ENCODE measurements around the gene GP2. TPM values are rescaled to one million over a fixed set of nuclear protein-coding genes. Genes with fewer than 3 reads are reported as not detected.

GP2 gene
- polyA plus RNA-seq, 1 donor (not counting 4 experiments of a cell fraction or from before 2014, with no cell fraction given), result not detected

DNA sequence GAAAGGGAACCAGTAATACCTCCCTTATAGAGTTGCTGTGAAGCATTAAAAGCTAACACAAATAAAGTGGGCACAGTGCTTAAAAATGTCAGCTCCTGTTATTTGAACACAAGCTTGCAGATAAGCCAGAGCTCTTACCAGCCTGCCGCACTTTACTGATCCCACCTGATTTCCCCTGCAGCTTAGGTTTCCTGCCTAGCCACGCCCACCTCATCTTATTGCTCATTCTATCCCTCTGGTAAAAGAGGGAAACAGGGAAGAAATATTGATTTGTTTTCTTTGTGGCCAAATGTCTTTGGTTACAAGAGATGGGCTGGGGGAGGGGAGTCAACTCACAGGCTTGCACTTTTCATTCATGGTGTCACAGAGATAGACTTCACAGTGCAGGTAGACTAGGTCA lies 9.6 kb upstream of the GP2 start:
- Histone ChIP-seq H3K27ac (ENCODE audit: control insufficient read depth, insufficient read depth, low read length) (no peak overlapping the region), H3K9ac (ENCODE audit: control insufficient read depth, extremely low read depth, insufficient read depth, low read length) (no peak overlapping the region), H3K36me3 (ENCODE audit: control insufficient read depth in 2 of 2, extremely low read depth in 1 of 2, insufficient read depth in 2 of 2, low read length in 2 of 2) (no peaks in the 10 kb centered on the region), H3K9me3 (ENCODE audit: control insufficient read depth, low read depth, low read length) (no peaks in the 10 kb centered on the region), H3K27me3 (ENCODE audit: control insufficient read depth, extremely low read depth, insufficient read depth, low read length) (no peaks in the 10 kb centered on the region), H3K4me3 (ENCODE audit: control insufficient read depth in 2 of 3, extremely low read depth in 1 of 3, insufficient read depth in 2 of 3, low read depth in 1 of 3, low read length in 3 of 3) (no peak overlapping the region), H3K4me2 (ENCODE audit: control insufficient read depth, extremely low read depth, insufficient read depth, low read depth, low read length) (no peak overlapping the region), H3K4me1 (ENCODE audit: control insufficient read depth, extremely low read depth, insufficient read depth, low read length) (no peaks in the 10 kb centered on the region), H2AFZ (ENCODE audit: control insufficient read depth, low read length) (no peak overlapping the region), H4K20me1 (ENCODE audit: control insufficient read depth, extremely low read depth, insufficient read depth, low read length) (no peaks in the 10 kb centered on the region), H3K79me2 (ENCODE audit: control insufficient read depth, insufficient read depth, low read length) (no peaks in the 10 kb centered on the region), H3K9me1 (ENCODE audit: control insufficient read depth, extremely low read depth, insufficient read depth, low read length) (no peaks in the 10 kb centered on the region)
- TF ChIP-seq CTCF (optimal IDR thresholded peaks at IDR 0.05 in 1 of 3, IDR thresholded peaks at IDR 0.05 in 1 of 3, conservative IDR thresholded peaks at IDR 0.05 in 1 of 3; ENCODE audit: extremely low read depth in 1 of 3, insufficient read depth in 2 of 3, low read length in 3 of 3), result no peak
- no peak for TF ChIP-seq EZH2 (IDR thresholded peaks at IDR 0.05; ENCODE audit: low read length)
- no peak for FAIRE-seq
- dilution Hi-C loops (cut with MboI; ENCODE audit: extremely low pct_ligation_motif_present, low sequenced_read_pairs), result no loop called here
- no peak for DNase-seq (ENCODE audit: low read depth, low spot score)

GRCh38 chr16:20334396-20334795 lies 7.1 kb upstream of the GP2 start:
- no peaks in the 10 kb centered on the region for H3K36me3 ChIP-seq (ENCODE audit: control insufficient read depth in 2 of 2, extremely low read depth in 1 of 2, insufficient read depth in 2 of 2, low read length in 2 of 2)
- no peaks in the 10 kb centered on the region for H3K79me2 ChIP-seq (ENCODE audit: control insufficient read depth, insufficient read depth, low read length)
- no peak overlapping the region for H2AFZ ChIP-seq (ENCODE audit: control insufficient read depth, low read length)
- DNase-seq (ENCODE audit: low read depth, low spot score), result no peak
- FAIRE-seq, result no peak
- no peaks in the 10 kb centered on the region for H3K9me1 ChIP-seq (ENCODE audit: control insufficient read depth, extremely low read depth, insufficient read depth, low read length)
- H4K20me1 ChIP-seq (ENCODE audit: control insufficient read depth, extremely low read depth, insufficient read depth, low read length), result no peaks in the 10 kb centered on the region
- no peak overlapping the region for H3K4me3 ChIP-seq (ENCODE audit: control insufficient read depth in 2 of 3, extremely low read depth in 1 of 3, insufficient read depth in 2 of 3, low read depth in 1 of 3, low read length in 3 of 3)
- no peaks in the 10 kb centered on the region for H3K4me1 ChIP-seq (ENCODE audit: control insufficient read depth, extremely low read depth, insufficient read depth, low read length)
- TF ChIP-seq EZH2 (IDR thresholded peaks at IDR 0.05; ENCODE audit: low read length), result no peak
- no peak for TF ChIP-seq CTCF (optimal IDR thresholded peaks at IDR 0.05 in 1 of 3, IDR thresholded peaks at IDR 0.05 in 1 of 3, conservative IDR thresholded peaks at IDR 0.05 in 1 of 3; ENCODE audit: extremely low read depth in 1 of 3, insufficient read depth in 2 of 3, low read length in 3 of 3)
- H3K9ac ChIP-seq (ENCODE audit: control insufficient read depth, extremely low read depth, insufficient read depth, low read length), result no peak overlapping the region
- dilution Hi-C loops (cut with MboI; ENCODE audit: extremely low pct_ligation_motif_present, low sequenced_read_pairs), result no loop called here
- no peak overlapping the region for H3K4me2 ChIP-seq (ENCODE audit: control insufficient read depth, extremely low read depth, insufficient read depth, low read depth, low read length)
- peaks cover 2% of the 10 kb centered on the region for H3K9me3 ChIP-seq (ENCODE audit: control insufficient read depth, low read depth, low read length)
- H3K27me3 ChIP-seq (ENCODE audit: control insufficient read depth, extremely low read depth, insufficient read depth, low read length), result no peaks in the 10 kb centered on the region
- no peak overlapping the region for H3K27ac ChIP-seq (ENCODE audit: control insufficient read depth, insufficient read depth, low read length)

Measured in keratinocyte (primary cell).